Stimulated activated CD4-positive, alpha-beta T cell treated with anti-CD3 and anti-CD28 coated beads, TNF-alpha, amount 100 ng/mL, for 1 hour (primary cell): Measurements from ENCODE around the gene ARMH2.
"Not testable (repeated sequence)": the region's sequence is repeated elsewhere in the genome, so short reads cannot be mapped to it uniquely, and the experiment has no call there.

Experiments
- DNase-seq, 3 donors: peaks; one replicate each; pipeline ENCODE4 v3.0.0-alpha.2; 2020; ENCODE audit warnings: low read depth in 3 of 3, low spot score in 1 of 3

Gene ARMH2

DNA sequence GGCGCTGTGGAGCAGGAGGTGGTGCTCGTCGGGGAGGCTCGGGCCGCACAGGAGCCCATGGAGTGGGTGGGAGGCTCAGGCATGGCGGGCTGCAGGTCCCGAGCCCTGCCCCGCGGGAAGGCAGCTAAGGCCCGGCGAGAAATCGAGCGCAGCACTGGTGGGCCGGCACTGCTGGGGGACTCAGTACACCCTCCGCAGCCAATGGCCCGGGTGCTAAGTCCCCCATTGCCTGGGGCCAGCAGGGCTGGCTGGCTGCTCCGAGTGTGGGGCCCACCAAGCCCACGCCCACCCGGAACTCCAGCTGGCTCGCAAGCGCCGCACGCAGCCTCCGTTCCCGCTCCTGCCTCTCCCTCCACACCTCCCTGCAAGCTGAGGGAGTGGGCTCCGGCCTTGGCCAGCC is 32.7 kb downstream of the ARMH2 start:
- DNase-seq: not testable (repeated sequence)

DNA sequence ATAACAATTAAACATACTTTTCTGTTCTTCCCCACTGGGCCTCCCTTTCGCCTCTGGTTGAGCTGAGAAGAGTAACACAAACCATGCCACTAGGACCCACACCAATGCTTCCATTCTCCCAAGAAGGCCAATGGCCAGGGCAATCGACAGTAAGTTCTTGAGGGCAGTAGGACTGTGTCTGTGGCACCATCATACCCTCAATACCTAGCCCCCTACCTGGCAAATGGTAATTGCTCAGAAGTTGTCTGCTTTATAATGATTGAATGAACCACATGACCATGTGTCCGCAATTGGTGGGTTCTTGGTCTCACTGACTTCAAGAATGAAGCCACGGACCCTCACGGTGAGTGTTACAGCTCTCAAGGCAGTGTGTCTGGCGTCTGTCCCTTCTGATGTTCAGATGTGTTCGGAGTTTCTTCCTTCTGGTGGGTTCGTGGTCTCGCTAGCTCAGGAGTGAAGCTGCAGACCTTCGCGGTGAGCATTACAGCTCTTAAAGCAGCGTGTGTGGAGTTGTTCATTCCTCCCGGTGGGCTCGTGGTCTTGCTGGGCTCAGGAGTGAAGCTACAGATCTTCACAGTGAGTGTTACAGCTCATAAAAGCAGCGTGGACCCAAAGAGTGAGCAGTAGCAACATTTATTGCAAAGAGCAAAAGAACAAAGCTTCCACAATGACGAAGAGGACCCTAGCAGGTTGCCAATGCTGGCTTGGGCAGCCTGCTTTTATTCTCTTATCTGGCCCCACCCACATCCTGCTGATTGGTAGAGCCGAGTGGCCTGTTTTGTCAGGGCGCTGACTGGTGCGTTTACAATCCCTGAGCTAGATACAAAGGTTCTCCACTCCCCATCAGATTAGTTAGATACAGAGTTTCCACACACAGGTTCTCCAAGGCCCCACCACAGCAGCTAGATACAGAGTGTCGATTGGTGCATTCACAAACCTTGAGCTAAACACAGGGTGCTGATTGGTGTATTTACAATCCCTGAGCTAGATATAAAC is 33.6 kb downstream of the ARMH2 start:
- DNase-seq: not testable (repeated sequence)

DNA sequence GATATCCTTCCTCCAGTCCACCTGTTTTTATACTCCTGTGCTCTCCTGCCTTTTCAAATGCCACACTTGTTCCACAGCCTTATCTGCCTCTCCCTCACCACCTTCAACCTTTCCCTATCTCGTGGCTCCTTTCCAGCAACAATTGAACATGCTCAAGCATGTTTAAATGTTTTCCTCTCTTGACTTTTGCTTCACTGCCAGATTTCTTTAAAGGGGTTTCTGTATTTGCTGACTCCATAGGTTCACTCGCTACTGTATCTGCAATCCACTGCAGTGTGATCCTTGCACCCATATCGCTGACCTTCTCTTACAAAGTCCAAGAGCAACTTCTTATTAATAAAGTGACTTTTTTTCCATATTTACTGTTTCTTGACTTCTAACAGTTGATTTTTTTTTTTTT is 35.1 kb downstream of the ARMH2 start:
- DNase-seq: no peak

GRCh38 chr6:24761851-24762250 is 36.9 kb downstream of the ARMH2 start:
- DNase-seq: no peak

- DNase-seq: no peak
These were observed 37.4 kb downstream of the ARMH2 start for GRCh38 chr6:24761193-24761835.

GRCh38 chr6:24760210-24760609 is 38.5 kb downstream of the ARMH2 start:
- DNase-seq: no peak

GRCh38 chr6:24759718-24760117 is 39.0 kb downstream of the ARMH2 start:
- no peak for DNase-seq

DNA sequence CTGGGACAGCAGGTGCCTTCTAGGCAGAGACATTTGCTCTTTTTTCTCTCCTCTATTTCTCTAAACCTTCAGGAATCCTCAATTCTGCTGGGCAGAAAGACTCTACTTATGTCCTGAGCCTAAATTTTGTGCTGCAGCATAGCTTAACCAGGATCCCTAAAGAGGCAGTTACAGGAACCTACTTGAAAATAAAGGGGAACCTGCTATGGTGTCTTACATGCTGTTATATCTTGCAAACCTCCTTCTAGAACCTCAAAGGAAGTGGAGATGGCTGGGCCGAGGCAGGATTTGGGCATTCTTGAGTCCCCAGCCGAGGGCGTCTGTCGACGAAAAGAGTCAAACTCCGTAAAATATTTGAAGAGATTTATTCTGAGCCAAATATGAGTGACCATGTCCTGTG is 41.1 kb downstream of the ARMH2 start:
- DNase-seq: no peak

- DNase-seq: no peak
These were observed 43.4 kb downstream of the ARMH2 start for GRCh38 chr6:24755279-24755678.

GRCh38 chr6:24754378-24754777 is 44.3 kb downstream of the ARMH2 start:
- DNase-seq: not testable (repeated sequence)

GRCh38 chr6:24753545-24753944 is 45.2 kb downstream of the ARMH2 start:
- no peak for DNase-seq

DNA sequence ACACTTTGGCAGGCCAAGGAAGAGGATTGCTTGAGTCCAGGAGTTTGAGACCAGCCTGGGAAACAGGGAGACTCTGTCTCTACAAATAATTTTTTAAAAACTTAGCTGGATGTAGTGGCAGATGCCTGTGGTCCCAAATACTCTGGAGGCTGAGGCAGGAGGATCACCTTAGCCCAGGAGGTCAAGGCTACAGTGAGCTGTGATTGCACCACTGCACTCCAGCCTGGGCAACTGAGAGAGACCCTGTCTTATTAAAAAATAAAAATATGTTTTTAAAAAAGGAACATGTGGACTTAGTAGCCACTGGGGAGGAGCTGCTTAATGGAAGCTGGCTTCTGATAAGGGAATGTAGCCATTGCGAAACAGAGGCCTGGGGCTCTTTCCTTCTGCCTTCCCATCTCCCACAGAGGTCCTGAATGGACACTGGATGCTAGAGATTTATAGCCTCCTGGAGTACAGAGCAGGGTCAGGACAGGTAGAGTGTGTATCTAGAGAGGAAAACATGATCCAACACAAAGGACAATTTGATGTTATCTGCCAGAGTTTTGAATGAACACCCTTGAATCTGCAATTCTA is 45.7 kb downstream of the ARMH2 start:
- DNase-seq: no peak

DNA sequence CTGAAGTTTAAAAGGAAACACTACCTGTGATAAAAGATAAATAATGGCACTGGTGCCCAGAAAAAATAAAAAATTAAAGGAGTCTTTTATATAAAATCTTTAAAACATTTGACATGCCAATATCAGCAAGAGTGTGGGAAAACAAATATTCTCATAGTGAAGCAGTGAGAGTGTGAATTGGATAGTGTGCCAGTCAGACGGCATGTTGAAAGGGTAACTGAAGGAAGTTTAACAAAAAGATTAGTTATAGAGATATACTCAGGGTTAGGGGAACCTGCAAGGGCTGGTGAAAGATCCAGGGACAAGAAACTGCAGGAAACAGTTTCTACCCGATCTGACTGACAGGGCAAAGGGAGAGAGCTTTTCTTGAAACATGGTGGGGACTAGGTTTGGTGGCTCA is 46.2 kb downstream of the ARMH2 start:
- no peak for DNase-seq

DNA sequence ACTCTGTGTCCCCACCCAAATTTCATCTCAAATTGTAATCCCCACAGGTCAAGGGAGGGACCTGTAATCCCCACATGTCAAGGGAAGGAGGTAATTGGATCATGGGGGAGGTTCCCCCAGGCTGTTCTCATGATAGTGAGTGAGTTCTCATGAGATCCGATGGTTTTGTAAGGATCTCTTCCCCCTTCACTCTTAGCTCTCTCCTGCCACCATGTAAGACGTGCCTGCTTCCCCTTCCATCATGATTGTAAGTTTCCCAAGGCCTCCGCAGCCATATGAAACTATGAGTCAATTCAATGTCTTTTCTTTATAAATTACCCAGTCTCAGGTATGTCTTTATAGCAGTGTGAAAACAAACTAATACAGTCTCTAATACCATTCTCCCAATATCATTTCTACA is 47.8 kb downstream of the ARMH2 start:
- not testable (repeated sequence) for DNase-seq

- no peak for DNase-seq
These were observed 49.4 kb downstream of the ARMH2 start for GRCh38 chr6:24749297-24749696.
